Small intestine (tissue), 7 donors: ENCODE results near the gene PEX14. TPM values are rescaled to one million over a fixed set of nuclear protein-coding genes. Genes with fewer than 3 reads are reported as not detected.
"Not testable (repeated sequence)": the region's sequence is repeated elsewhere in the genome, so short reads cannot be mapped to it uniquely, and the experiment has no call there.

Experiments
- DNase-seq, 2 donors: peaks; one replicate each; pipeline versions ENCODE4 v3.0.0 to v3.0.0-alpha.2; 2013
- FAIRE-seq: peaks from 2 replicates; lab custom pipeline; 2012; peaks lifted over from hg19 to GRCh38; lab: Jason Lieb, UNC
- H3K27ac ChIP-seq, 3 donors: one replicate each; pipeline ENCODE4 v1.5.1; 2013; ENCODE audit warnings: low read length in 2 of 3, mild to moderate bottlenecking in 2 of 3, control low read depth in 1 of 3, inconsistent platforms in 1 of 3, low read depth in 1 of 3, moderate library complexity in 1 of 3
- H3K27me3 ChIP-seq, 3 donors: one replicate each; pipeline ENCODE4 v1.6.1; 2013; ENCODE audit warnings: low read length in 3 of 3, inconsistent platforms in 1 of 3; ENCODE audit not compliant: control insufficient read depth in 3 of 3, insufficient read depth in 3 of 3
- H3K36me3 ChIP-seq, 3 donors: one replicate each; pipeline ENCODE4 v1.6.1; 2013; ENCODE audit warnings: low read length in 3 of 3, inconsistent platforms in 1 of 3, low read depth in 1 of 3, mild to moderate bottlenecking in 1 of 3, moderate library complexity in 1 of 3; ENCODE audit not compliant: control insufficient read depth in 3 of 3, insufficient read depth in 2 of 3
- H3K4me1 ChIP-seq, 3 donors: one replicate each; pipeline ENCODE4 v1.6.1; 2013; ENCODE audit warnings: low read length in 2 of 3, inconsistent platforms in 1 of 3, low read depth in 1 of 3, mild to moderate bottlenecking in 1 of 3, moderate library complexity in 1 of 3; ENCODE audit not compliant: control insufficient read depth in 3 of 3, insufficient read depth in 2 of 3
- H3K4me3 ChIP-seq, 3 donors: one replicate each; pipeline ENCODE4 v1.5.1; 2013; ENCODE audit warnings: low read length in 3 of 3, control low read depth in 1 of 3, inconsistent platforms in 1 of 3, low read depth in 1 of 3, mild to moderate bottlenecking in 1 of 3, moderate library complexity in 1 of 3
- H3K9me3 ChIP-seq, 2 donors: one replicate each; pipeline ENCODE4 v1.6.1; 2013; ENCODE audit warnings: low read depth in 1 of 2, low read length in 1 of 2; ENCODE audit not compliant: control insufficient read depth in 2 of 2, insufficient read depth in 1 of 2
- WGBS, 3 donors: extraction: QIAGEN DNeasy Blood & Tissue Kit; methylation state at CpG; one replicate each; pipeline ENCODE4 v1.1.7; 2013; 5-methylcytosine and 5-hydroxymethylcytosine counted together
- polyA plus RNA-seq, 4 donors: library from polyadenylated mRNA; stranded (reverse) in 3 of 4; unstranded in 1 of 4; fragments of 200-250 nt in 3 of 4; fragments of 120-200 nt in 1 of 4; gene quantifications; one replicate each; pipeline versions ENCODE4 v1.2.1 to v1.2.3, GENCODE V29; 2013
- donor health status: healthy with polysubstance abuse.
- donor health status: control.
- donor health status: control.
- donor health status: Bipolar disorder and iron deficiency.
- donor health status: healthy.

The PEX14 gene
- polyA plus RNA-seq, 4 donors: 15.9 to 26.9 (median 24.7) TPM

DNA sequence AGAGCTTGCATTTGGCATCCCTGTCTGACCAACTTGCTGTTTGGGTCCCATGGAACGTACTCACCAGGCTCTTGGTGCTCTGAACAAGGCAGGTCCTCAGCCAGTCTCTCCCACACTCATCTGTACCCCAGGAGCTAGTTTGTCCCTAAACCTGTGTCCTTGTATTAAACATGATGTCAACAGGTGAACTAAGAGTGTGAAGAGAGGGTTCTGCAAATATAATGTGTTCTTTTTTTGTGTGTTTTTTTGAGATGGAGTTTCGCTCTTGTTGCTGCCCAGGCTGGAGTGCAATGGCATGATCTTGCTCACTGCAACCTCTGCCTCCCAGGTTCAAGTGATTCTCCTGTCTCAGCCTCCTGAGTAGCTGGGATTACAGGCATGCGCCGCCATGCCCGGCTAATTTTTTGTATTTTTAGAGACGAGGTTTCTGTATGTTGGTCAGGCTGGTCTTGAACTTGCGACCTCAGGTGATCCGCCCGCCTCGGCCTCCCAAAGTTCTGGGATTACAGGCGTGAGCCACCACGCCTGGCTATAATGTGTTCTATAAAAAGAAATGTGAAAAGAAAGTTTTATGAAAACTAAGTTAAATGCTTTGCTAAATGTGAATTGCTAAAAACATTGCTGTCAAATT, 31.4 kb downstream of the PEX14 start:
- H3K27ac ChIP-seq, H3K36me3 ChIP-seq, H3K9me3 ChIP-seq, H3K27me3 ChIP-seq, DNase-seq, FAIRE-seq, H3K4me3 ChIP-seq: not testable (repeated sequence)
- peaks cover 3 to 11% (median 10%) of the 10 kb centered on the region in 3 donors for H3K4me1 ChIP-seq
- WGBS, 3 donors: 89 to 95% (median 94%) methylated on average over 12 of the region's 12 CpGs

DNA sequence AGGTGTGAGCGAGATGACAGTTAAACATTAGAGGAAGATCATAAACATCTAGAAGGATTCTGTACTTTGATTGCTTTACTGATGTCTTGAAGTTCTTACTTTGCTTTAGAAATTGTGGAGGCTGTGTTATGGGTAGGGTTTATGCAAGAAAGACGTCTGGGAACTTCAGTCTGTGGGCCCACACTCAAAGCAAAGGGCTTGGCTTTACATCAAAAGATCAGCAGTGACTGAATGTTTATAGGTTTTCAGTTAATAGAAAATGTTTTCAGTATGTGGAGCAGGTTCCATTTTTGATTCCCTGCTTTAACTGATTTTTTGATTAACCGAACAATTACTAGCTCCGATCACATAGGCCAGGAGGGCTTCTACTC, 31.9 kb downstream of the PEX14 start:
- peaks cover 3 to 16% (median 13%) of the 10 kb centered on the region in 3 donors for H3K4me1 ChIP-seq

DNA sequence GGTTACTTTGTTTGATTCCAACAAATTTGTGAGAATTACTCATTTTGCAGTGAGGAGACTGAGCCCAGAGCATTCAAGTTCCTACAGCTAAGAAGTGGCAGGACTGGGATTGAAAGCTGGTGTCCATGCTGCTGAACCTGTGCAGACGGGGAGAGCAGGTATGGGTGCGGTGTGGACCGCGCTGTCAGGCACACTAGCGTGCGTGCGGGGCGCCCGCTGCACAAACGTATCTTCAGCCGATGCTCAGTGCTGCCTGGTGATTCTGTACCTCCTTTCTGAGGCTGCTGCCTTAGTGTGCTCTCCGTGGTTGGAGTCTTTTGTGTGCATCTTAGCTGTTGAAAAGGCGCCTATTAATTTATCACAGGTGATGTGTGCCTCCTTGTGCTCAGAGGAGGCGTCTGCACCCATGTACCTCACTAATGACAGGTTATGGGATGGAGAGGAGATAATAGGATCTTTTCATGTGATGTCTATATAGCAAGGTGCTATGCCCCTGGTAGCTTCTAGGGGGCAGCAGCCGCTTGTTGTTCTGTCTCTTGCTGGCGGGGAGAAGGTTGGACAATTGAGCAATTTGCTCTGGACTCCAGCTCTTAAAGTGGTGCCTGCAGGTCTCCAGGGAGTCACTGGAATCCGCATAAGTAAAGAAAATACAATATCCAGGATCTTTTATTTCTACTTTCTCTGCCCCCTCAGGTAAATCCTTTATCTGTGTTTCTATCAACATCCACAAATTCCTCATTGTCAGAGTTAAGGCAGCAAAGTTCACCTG, 32.5 kb downstream of the PEX14 start:
- Histone ChIP-seq H3K36me3 (peaks cover 0 to 15% (median 0%) of the 10 kb centered on the region in 3 donors), H3K9me3 (no peaks in the 10 kb centered on the region), H3K4me3 (no peak overlapping the region), H3K27me3 (no peaks in the 10 kb centered on the region), H3K27ac (no peak overlapping the region), H3K4me1 (peaks cover 0 to 17% (median 13%) of the 10 kb centered on the region in 3 donors)
- FAIRE-seq (no peak), DNase-seq (peak; percentile 71 to 76)
- 66 to 69% (median 68%) methylated on average over 17 of the region's 17 CpGs for WGBS, 3 donors

More for the DNA sequence above, 31.9 kb downstream of the PEX14 start:
- Histone ChIP-seq H3K9me3 (no peaks in the 10 kb centered on the region), H3K27ac (no peak overlapping the region), H3K4me3 (no peak overlapping the region), H3K27me3 (no peaks in the 10 kb centered on the region), H3K36me3 (peaks cover 0 to 11% (median 0%) of the 10 kb centered on the region in 3 donors)
- WGBS, 3 donors: 68 to 77% (median 70%) methylated on average over 4 of the region's 4 CpGs
- DNase-seq (no peak), FAIRE-seq (no peak)

DNA sequence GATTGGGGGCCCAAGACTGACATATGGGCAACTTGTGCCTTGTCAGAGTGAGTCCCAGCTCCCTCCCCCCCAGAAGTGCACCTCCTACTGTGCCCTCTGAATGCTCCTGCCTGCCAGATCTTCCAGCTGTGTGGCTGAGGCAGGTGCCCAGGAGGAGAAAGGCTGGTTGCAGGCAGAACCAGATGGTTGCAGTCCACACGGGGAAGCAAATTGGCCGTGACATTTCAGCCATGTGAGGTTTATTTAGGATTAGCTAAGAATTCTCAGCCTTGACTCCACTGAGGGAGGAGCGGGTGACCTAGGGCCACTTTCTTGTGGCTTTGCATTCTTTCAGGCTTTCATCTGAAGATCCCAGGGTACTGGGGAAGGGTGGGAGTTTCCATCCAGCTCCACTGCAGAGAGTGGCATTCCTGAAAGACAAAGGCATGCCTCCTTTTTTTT, 33.8 kb downstream of the PEX14 start:
- FAIRE-seq (no peak), DNase-seq (no peak)
- Histone ChIP-seq H3K36me3 (peaks cover 0 to 18% (median 0%) of the 10 kb centered on the region in 3 donors), H3K9me3 (no peaks in the 10 kb centered on the region), H3K27me3 (no peaks in the 10 kb centered on the region), H3K27ac (no peak overlapping the region), H3K4me1 (peaks cover 0 to 17% (median 13%) of the 10 kb centered on the region in 3 donors), H3K4me3 (no peak overlapping the region)
- 70 to 84% (median 80%) methylated on average over 3 of the region's 3 CpGs for WGBS, 3 donors

DNA sequence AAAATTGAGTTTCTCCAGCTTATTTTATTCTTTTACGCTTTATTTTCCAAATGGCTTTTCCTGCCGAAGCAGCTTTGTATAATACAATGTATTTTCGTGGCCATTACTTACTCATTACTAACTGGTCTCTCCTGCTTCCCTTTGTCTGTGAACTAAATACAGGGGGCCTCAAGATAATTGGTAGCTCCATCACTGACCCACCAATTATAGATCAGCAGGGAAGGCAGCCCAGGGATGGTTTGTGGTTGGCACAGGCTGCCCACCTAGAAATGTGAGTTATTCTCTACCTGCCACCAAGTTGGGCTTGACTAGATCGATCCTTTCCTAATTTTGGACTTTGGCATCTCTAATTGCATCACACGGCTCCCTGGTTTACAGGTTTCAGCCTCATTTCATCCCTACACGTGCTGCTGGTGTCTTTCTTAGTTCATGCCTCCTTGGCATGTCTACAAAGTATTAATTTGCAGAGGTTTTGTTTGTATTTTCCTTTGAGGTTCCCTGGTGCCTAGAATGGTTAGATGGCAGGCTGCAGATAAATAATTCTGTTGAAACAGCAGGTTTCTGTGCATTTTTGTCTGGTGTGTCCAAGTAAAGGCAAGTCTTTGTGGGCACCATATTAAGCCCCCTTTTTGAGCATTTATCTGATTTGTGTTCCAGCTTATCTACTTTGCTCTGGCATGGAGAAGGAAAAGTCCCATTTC, 35.2 kb downstream of the PEX14 start:
- no peak overlapping the region for H3K4me3 ChIP-seq
- FAIRE-seq: no peak
- peaks cover 0 to 17% (median 13%) of the 10 kb centered on the region in 3 donors for H3K4me1 ChIP-seq
- H3K36me3 ChIP-seq: peaks cover 0 to 21% (median 0%) of the 10 kb centered on the region in 3 donors
- DNase-seq: no peak
- no peaks in the 10 kb centered on the region for H3K27me3 ChIP-seq
- WGBS, 3 donors: 55 to 69% (median 60%) methylated on average over 6 of the region's 6 CpGs
- peak overlapping the region in 1 of 3 donors; percentile 35 for H3K27ac ChIP-seq
- H3K9me3 ChIP-seq: no peaks in the 10 kb centered on the region

DNA sequence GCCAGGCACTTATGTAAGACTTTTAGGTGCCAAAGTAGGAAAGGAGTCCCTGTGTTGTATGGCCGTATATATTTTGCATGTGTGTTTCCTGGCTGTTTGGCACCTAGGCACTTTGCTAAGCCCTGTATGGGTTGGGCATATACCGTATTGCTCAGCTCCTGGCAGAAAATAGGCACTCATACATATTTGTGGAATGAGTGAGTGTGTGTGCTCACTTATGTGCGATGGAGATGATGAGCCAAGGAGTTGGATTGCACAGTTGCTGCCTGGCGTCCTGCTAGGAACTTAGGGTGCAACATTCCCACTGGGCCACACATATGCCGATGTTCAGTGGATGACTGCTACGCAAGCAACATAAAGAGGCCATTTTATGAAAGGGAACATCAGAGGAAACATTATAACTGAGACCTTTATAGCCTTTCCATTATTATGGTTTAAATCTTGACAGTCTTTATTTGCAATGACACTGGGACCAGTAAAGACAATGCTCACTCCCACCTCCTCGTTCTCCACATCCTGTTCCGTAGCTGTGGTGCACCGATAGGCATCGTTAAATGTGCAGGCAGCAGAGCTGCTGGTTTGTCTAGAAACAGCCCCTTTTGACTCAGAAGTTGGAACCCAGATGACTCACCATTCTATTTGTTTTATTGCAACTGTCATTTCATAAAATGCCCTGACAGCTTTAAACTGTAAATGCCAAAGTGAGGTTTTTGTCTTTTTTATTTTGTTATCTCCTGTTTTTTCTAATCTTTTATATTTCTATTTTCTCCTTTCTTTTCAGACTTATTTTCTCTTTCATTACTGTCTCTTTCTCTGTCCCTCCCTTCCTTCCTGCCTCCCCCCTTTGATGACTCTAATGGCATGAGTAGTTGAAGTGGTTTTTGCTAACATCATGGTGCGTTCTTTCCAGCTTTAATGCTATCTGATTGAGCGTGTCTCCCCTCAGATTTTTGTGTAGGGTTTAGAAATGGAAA, 36.1 kb downstream of the PEX14 start:
- DNase-seq: peak in 1 of 2 donors; percentile 56
- 40 to 59% (median 52%) methylated on average over 12 of the region's 12 CpGs for WGBS, 3 donors

DNA sequence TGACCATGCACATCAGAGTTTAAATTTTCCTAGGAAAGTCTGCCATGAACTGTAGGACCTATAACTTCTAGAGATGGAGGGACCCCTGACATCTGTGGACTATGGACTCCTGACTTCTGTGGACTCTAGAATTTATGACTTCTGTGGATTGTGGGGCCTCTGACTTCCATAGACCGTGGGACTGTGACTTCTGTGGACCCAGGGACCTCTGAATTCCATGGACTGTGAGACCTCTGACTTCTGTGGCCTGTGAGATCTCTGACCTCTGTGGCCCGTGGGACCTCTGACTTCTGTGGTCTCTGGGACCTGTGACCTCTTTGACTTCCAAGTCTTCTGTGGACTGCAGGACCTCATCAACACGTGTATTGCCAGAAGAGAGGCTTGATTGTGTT, 36.7 kb downstream of the PEX14 start:
- FAIRE-seq (no peak), DNase-seq (no peak)
- Histone ChIP-seq H3K4me3 (no peak overlapping the region), H3K27me3 (no peaks in the 10 kb centered on the region), H3K9me3 (no peaks in the 10 kb centered on the region), H3K36me3 (peaks cover 0 to 21% (median 0%) of the 10 kb centered on the region in 3 donors), H3K27ac (peak overlapping the region; percentile 8 to 72 (median 66)), H3K4me1 (peaks cover 0 to 19% (median 13%) of the 10 kb centered on the region in 3 donors)
- WGBS, 3 donors: 20 to 47% (median 22%) methylated on average over 3 of the region's 3 CpGs

More for the DNA sequence above, 36.1 kb downstream of the PEX14 start:
- Histone ChIP-seq H3K4me1 (peaks cover 0 to 17% (median 13%) of the 10 kb centered on the region in 3 donors), H3K9me3 (no peaks in the 10 kb centered on the region), H3K4me3 (no peak overlapping the region), H3K36me3 (peaks cover 0 to 21% (median 0%) of the 10 kb centered on the region in 3 donors), H3K27ac (peak overlapping the region in 2 of 3 donors; percentile 66 to 72), H3K27me3 (no peaks in the 10 kb centered on the region)
- no peak for FAIRE-seq
